Adrenal gland (tissue), 12 donors: ENCODE data around the gene HLA-F. TPM values are rescaled to one million over a fixed set of nuclear protein-coding genes. Genes with fewer than 3 reads are reported as not detected.

Source experiments
- DNase-seq, 7 donors: peaks; one replicate each; pipeline ENCODE4 v3.0.0-alpha.2; 2019 to 2020
- H3K27ac ChIP-seq, 5 donors: fragments of 200-600 bp; sonication (generic) in 4 of 5; 1 replicate in 3 of 5; 2 replicates in 2 of 5; pipeline versions ENCODE4 v1.5.1 to v1.8.0; 2016 to 2020; ENCODE audit warnings: mild to moderate bottlenecking in 1 of 5
- H3K27me3 ChIP-seq: fragments of 200-600 bp; 2 replicates; pipeline ENCODE4 v1.8.0; 2021
- H3K36me3 ChIP-seq, 2 donors: fragments of 200-600 bp; replicated peaks in 1 of 2; 1 replicate in 1 of 2; 2 replicates in 1 of 2; pipeline versions ENCODE4 v1.5.1 to v1.8.0; 2018 to 2022
- H3K4me1 ChIP-seq, 2 donors: fragments of 200-600 bp; replicated peaks in 1 of 2; 1 replicate in 1 of 2; 2 replicates in 1 of 2; pipeline versions ENCODE4 v1.5.1 to v1.8.0; 2018 to 2021
- H3K4me3 ChIP-seq, 4 donors: fragments of 200-600 bp; sonication (generic) in 3 of 4; one replicate each; pipeline ENCODE4 v1.5.1; 2016 to 2018
- H3K9me3 ChIP-seq, 3 donors: fragments of 200-600 bp; sonication (generic) in 1 of 3; replicated peaks in 1 of 3; 1 replicate in 2 of 3; 2 replicates in 1 of 3; pipeline versions ENCODE4 v1.5.1 to v1.8.0; 2016 to 2021
- CTCF ChIP-seq, 6 experiments: fragments of 450-650 bp in 4 of 6; fragments of 200-600 bp in 2 of 6; sonication (generic) in 1 of 6; IDR thresholded peaks; 1 replicate in 5 of 6; 2 replicates in 1 of 6; pipeline versions ENCODE4 v1.5.1 to v1.8.0; 2016 to 2021; ENCODE audit warnings: antibody characterized with exemption in 6 of 6, mild to moderate bottlenecking in 2 of 6, moderate library complexity in 1 of 6
- POLR2A ChIP-seq, 2 donors: fragments of 450-650 bp; IDR thresholded peaks; one replicate each; pipeline ENCODE4 v1.6.1; 2017; ENCODE audit warnings: antibody characterized with exemption in 2 of 2, mild to moderate bottlenecking in 2 of 2, moderate library complexity in 1 of 2
- WGBS, 4 donors: extraction: QIAGEN DNeasy Blood & Tissue Kit in 2 of 4; methylation state at CpG; one replicate each; pipeline versions ENCODE4 v1.1.5 to v1.1.7; 2013 to 2017; 5-methylcytosine and 5-hydroxymethylcytosine counted together
- intact Hi-C, 2 donors: fragments of 100-400 bp; cut with DNase I; formaldehyde crosslinking; loops; one replicate each; pipeline versions ENCODE4 v1.14.1 to v1.15.0; 2022 to 2023
- polyA plus RNA-seq, 3 donors: library from polyadenylated mRNA; stranded (reverse); fragments of 200-250 nt in 2 of 3; fragments of 350-450 nt in 1 of 3; fragmentation: Illumina TruSeq in 1 of 3; extraction: RNeasy Lipid Tissue Mini Kit (QIAGEN cat#74804) in 1 of 3; gene quantifications; one replicate each; pipeline ENCODE4 v1.2.3, GENCODE V29; 2013 to 2014
- total RNA-seq, 9 donors: library from RNA; depleted of rRNA in 4 of 9; stranded (reverse); fragments of >200 nt in 4 of 9; fragments of 120-200 nt in 1 of 9; fragmentation: NEBNext Ultra II Directional in 1 of 9; extraction: Animal tissue kit (Norgen Biotek cat#: 25700) in 1 of 9; gene quantifications; one replicate each; pipeline versions ENCODE4 v1.1.0 to v1.2.4, GENCODE V29; 2013 to 2023
- donor health status: healthy with polysubstance abuse.
- donor health status: Bipolar disorder and iron deficiency.
- donor health status: DM: yes; HTN: yes; CAD: no.
- donor health status: DM: no; HTN: no; CAD: no.
- donor health status: DM: no; HTN: no; CAD: no.
- donor health status: DM: yes; HTN: yes; CAD: no.

The HLA-F gene
- total and polyA plus RNA-seq, 12 donors = 3.8 to 285 (median 85.0) TPM

GRCh38 chr6:29678114-29678513 lies 45.1 kb upstream of the HLA-F start:
- 77 to 88% (median 79%) methylated on average over 5 of the region's 5 CpGs for WGBS, 4 donors
- TF ChIP-seq CTCF (IDR thresholded peaks at IDR 0.05) (no peak), POLR2A (IDR thresholded peaks at IDR 0.05) (no peak)
- Histone ChIP-seq H3K27ac (no peak overlapping the region), H3K4me1 (no peaks in the 10 kb centered on the region), H3K9me3 (no peaks in the 10 kb centered on the region), H3K27me3 (no peaks in the 10 kb centered on the region), H3K36me3 (no peaks in the 10 kb centered on the region), H3K4me3 (no peak overlapping the region)
- DNase-seq = no peak
- intact Hi-C loops = no loop called here

- H3K9me3 ChIP-seq = no peaks in the 10 kb centered on the region
- DNase-seq = no peak
- H3K27ac ChIP-seq = no peak overlapping the region
- TF ChIP-seq CTCF (IDR thresholded peaks at IDR 0.05) = no peak
- TF ChIP-seq POLR2A (IDR thresholded peaks at IDR 0.05) = no peak
- WGBS, 4 donors = 55 to 76% (median 72%) methylated on average over 8 to 13 of the region's 13 CpGs
- H3K4me3 ChIP-seq = no peak overlapping the region
- intact Hi-C loops = no loop called here
- H3K27me3 ChIP-seq = no peaks in the 10 kb centered on the region
- H3K36me3 ChIP-seq = no peaks in the 10 kb centered on the region
- no peaks in the 10 kb centered on the region for H3K4me1 ChIP-seq
These were observed 43.3 kb upstream of the HLA-F start for GRCh38 chr6:29679962-29680361.

GRCh38 chr6:29680416-29680815 lies 42.8 kb upstream of the HLA-F start:
- Histone ChIP-seq H3K4me3 (no peak overlapping the region), H3K4me1 (no peaks in the 10 kb centered on the region), H3K27me3 (no peaks in the 10 kb centered on the region), H3K9me3 (no peaks in the 10 kb centered on the region), H3K27ac (no peak overlapping the region), H3K36me3 (no peaks in the 10 kb centered on the region)
- no peak for TF ChIP-seq POLR2A (IDR thresholded peaks at IDR 0.05)
- no peak for TF ChIP-seq CTCF (IDR thresholded peaks at IDR 0.05)
- 49 to 91% (median 77%) methylated on average over 23 to 24 of the region's 24 CpGs for WGBS, 4 donors
- no peak for DNase-seq
- intact Hi-C loops = no loop called here

- H3K4me3 ChIP-seq = no peak within 1 kb of the TSS
- 27 to 82% (median 60%) methylated on average over 6 to 31 of the region's 31 CpGs for WGBS, 4 donors
- no peak for DNase-seq
- no peaks in the 10 kb centered on the region for H3K4me1 ChIP-seq
- H3K27me3 ChIP-seq = no peaks in the 10 kb centered on the region
- intact Hi-C loops = no loop called here
- H3K9me3 ChIP-seq = no peaks in the 10 kb centered on the region
- H3K27ac ChIP-seq = no peak within 1 kb of the TSS
- TF ChIP-seq POLR2A (IDR thresholded peaks at IDR 0.05) (no peak), CTCF (IDR thresholded peaks at IDR 0.05) (no peak)
- H3K36me3 ChIP-seq = no peaks in the 10 kb centered on the region
These were observed 42.3 kb upstream of the HLA-F start, which contains the start of gene ZFP57 for GRCh38 chr6:29680904-29681303. TSS of gene ZFP57 (minus strand) at chr6:29681152. CDS start at chr6:29677003, 4,149 bp downstream.
